Measurements from ENCODE around the gene NFIA.

The NFIA gene

DNA sequence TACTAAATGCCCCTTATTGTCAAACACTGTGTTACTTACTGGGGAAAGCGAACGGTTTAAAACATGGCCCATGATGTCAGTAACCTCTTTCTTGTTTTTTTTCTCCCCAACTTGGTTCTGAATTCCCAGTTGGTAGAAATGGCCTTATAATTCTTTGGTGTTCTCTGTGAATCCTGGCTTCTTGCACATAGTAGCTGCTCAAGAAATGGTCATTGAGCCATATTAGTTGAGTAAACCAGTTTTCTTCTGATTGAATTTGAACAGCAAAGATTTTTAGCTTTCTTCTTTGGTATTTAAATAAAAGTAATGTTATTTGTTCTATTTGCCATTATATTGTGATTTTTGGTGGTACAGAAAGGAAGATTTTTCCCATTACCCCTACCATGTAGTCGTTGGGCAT lies 87.3 kb downstream of the NFIA start:
- Histone ChIP-seq H3K4me3 (ENCODE audit: low read depth, low read length) (no peak overlapping the region), H3K27ac (no peak overlapping the region), H3K27me3 (replicated peaks) (no peaks in the 10 kb centered on the region), H3K36me3 (replicated peaks) (no peaks in the 10 kb centered on the region)
- TF ChIP-seq, protein P1, sequence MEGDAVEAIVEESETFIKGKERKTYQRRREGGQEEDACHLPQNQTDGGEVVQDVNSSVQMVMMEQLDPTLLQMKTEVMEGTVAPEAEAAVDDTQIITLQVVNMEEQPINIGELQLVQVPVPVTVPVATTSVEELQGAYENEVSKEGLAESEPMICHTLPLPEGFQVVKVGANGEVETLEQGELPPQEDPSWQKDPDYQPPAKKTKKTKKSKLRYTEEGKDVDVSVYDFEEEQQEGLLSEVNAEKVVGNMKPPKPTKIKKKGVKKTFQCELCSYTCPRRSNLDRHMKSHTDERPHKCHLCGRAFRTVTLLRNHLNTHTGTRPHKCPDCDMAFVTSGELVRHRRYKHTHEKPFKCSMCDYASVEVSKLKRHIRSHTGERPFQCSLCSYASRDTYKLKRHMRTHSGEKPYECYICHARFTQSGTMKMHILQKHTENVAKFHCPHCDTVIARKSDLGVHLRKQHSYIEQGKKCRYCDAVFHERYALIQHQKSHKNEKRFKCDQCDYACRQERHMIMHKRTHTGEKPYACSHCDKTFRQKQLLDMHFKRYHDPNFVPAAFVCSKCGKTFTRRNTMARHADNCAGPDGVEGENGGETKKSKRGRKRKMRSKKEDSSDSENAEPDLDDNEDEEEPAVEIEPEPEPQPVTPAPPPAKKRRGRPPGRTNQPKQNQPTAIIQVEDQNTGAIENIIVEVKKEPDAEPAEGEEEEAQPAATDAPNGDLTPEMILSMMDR (IDR thresholded peaks at IDR 0.05; ENCODE audit: low read depth, low read length, missing control alignments), result no peak
- in situ Hi-C loops (cut with HindIII; ENCODE audit: low pct_ligation_motif_present, low sequenced_read_pairs), result no loop called here
- DNase-seq, result no peak

DNA sequence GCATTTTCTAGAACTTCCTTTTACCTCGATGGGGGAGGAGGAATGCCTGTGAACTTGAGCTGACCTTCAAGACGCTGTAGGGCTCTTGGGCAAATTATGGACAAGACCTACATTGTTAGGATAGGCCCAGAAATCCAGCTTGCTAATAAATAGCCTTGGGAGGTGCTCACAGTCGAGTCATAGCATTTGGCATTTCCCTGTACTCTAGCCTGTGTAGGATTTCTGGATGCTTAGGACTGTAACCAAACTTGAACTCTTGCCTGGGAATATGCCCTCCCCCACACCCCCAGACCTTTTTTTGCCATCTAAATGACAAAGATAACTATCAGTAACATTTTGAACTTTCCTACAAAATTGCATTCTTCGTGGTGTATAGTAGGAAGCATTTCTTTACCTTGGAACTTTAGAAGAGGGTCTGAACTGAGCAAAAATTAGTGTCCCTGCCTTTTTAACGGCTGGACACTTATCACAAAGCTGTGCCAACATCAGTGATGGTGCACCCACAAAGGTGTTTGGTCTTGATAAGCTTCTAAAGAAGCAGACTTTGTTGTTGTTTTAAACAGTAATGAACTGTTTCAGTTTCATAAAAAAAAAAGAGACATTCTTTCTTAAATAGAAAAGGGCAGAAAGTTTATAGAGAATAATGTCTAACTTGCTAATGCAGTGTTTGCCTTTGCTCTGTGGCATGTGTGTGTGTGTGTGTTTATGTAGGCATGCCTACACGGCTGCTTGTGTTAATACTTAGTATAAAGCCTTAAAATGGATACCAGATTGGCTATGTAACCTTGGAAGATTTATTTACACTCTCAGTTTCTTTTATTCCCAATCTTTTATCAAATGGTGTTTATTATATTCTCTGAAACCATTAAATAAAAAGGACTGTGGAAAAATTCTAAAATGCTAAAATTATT lies 88.2 kb downstream of the NFIA start:
- Histone ChIP-seq H3K27ac (no peak overlapping the region), H3K27me3 (replicated peaks) (no peaks in the 10 kb centered on the region), H3K36me3 (replicated peaks) (no peaks in the 10 kb centered on the region), H3K4me3 (ENCODE audit: low read depth, low read length) (no peak overlapping the region)
- in situ Hi-C loops (cut with HindIII; ENCODE audit: low pct_ligation_motif_present, low sequenced_read_pairs), result no loop called here
- TF ChIP-seq, protein P1 (IDR thresholded peaks at IDR 0.05; ENCODE audit: low read depth, low read length, missing control alignments), result no peak
- no peak for DNase-seq

DNA sequence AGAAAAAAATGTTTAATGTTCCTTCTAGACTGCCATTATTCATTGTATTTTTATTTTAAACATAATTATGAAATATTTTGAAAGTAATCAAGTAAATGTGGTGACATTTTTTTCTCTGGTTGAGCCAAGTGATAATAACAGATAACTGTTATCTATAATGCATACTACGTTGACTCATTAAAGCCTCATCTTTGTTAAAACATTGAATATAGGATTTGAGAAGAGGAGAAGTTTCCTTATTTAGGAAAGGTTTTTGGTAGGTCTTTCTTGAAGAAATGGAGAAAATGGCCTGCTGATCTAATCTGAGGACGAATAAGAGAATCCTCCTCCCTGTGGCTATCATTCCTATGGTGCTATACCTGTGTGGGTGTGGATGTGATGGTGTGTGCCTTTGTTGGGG lies 89.0 kb downstream of the NFIA start:
- H3K4me3 ChIP-seq (ENCODE audit: low read depth, low read length), result no peak overlapping the region
- TF ChIP-seq, protein P1 (IDR thresholded peaks at IDR 0.05; ENCODE audit: low read depth, low read length, missing control alignments), result no peak
- in situ Hi-C loops (cut with HindIII; ENCODE audit: low pct_ligation_motif_present, low sequenced_read_pairs), result no loop called here
- no peaks in the 10 kb centered on the region for H3K36me3 ChIP-seq (replicated peaks)
- DNase-seq, result no peak
- H3K27ac ChIP-seq, result no peak overlapping the region
- no peaks in the 10 kb centered on the region for H3K27me3 ChIP-seq (replicated peaks)

DNA sequence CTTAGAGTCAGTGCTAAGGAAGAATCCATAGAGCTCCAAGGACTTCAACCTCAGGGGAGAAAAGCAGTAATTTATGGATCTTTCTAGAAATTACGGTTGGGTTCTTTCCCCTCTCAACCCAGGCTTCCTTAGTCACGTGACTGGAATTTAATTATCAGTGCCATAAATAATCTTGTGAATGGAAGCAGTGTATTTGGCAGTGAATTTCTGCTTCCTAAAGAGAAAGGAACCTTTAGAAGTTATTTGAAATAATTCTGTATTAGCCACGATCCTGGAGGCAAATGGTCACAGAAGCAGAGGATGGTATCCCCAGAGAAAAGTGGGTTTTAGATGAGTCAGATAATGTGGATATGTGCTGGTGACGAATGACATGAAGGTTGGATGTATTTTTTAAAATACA lies 89.6 kb downstream of the NFIA start:
- no peaks in the 10 kb centered on the region for H3K36me3 ChIP-seq (replicated peaks)
- DNase-seq, result no peak
- TF ChIP-seq, protein P1 (IDR thresholded peaks at IDR 0.05; ENCODE audit: low read depth, low read length, missing control alignments), result no peak
- H3K27me3 ChIP-seq (replicated peaks), result no peaks in the 10 kb centered on the region
- in situ Hi-C loops (cut with HindIII; ENCODE audit: low pct_ligation_motif_present, low sequenced_read_pairs), result no loop called here
- no peak overlapping the region for H3K4me3 ChIP-seq (ENCODE audit: low read depth, low read length)
- no peak overlapping the region for H3K27ac ChIP-seq

DNA sequence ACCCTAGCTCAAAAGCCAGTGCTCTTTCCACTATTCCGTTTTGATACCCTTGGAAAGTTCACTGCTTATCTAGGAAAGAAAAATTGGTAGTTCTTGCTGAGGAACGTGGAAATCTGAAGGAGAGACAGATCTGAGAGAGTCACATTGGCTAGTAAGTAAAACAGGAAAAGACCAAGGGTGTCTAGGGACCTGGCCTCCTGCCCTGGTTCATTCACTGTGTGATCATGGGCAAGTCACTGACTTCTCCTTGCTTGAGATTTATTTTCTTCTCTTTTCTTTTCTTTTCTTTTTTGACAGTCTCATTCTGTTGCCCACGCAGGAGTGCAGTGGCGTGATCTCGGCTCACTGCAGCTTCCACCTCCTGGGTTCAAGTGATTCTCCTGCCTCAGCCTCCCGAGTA lies 90.8 kb downstream of the NFIA start:
- no peak overlapping the region for H3K4me3 ChIP-seq (ENCODE audit: low read depth, low read length)
- DNase-seq, result no peak
- in situ Hi-C loops (cut with HindIII; ENCODE audit: low pct_ligation_motif_present, low sequenced_read_pairs), result no loop called here
- no peaks in the 10 kb centered on the region for H3K27me3 ChIP-seq (replicated peaks)
- TF ChIP-seq, protein P1 (IDR thresholded peaks at IDR 0.05; ENCODE audit: low read depth, low read length, missing control alignments), result no peak
- no peaks in the 10 kb centered on the region for H3K36me3 ChIP-seq (replicated peaks)
- no peak overlapping the region for H3K27ac ChIP-seq
